Neural cell (in vitro differentiated cells): ENCODE measurements around the gene TMED7. TPM values are rescaled to one million over a fixed set of nuclear protein-coding genes. Genes with fewer than 3 reads are reported as not detected.

Experiments used
- H2AFZ ChIP-seq: fragments of 200-600, 300-800 bp; sonication (generic), shearing (Covaris generic); 2 replicates; pipeline ENCODE4 v1.6.0; 2014; ENCODE audit warnings: low read depth, mild to moderate bottlenecking, antibody characterized with exemption, low read length, moderate library complexity
- H3F3A ChIP-seq: fragments of 200-600 bp; shearing (Covaris generic); 2 replicates; pipeline ENCODE4 v1.6.1; 2016; ENCODE audit warnings: mild to moderate bottlenecking, moderate library complexity, mixed read lengths, antibody characterized with exemption, low read length; ENCODE audit not compliant: insufficient read depth, poor library complexity, severe bottlenecking
- H3K27ac ChIP-seq: fragments of 200-600, 300-800 bp; sonication (generic), shearing (Covaris generic); 2 replicates; pipeline ENCODE4 v1.5.1; 2014; ENCODE audit warnings: mild to moderate bottlenecking, low read length, moderate library complexity
- H3K27me3 ChIP-seq: fragments of 300-800, 200-600 bp; sonication (generic), shearing (Covaris generic); 2 replicates; pipeline ENCODE4 v1.6.0; 2014; ENCODE audit warnings: mild to moderate bottlenecking, low read depth, low read length, moderate library complexity; ENCODE audit not compliant: insufficient read depth
- H3K36me3 ChIP-seq: fragments of 300-800, 200-600 bp; sonication (generic), shearing (Covaris generic); 2 replicates; pipeline ENCODE4 v1.5.1; 2014; ENCODE audit warnings: mild to moderate bottlenecking, antibody characterized with exemption, low read length, moderate library complexity; ENCODE audit not compliant: insufficient read depth
- H3K4me2 ChIP-seq: fragments of 300-800, 200-600 bp; sonication (generic), shearing (Covaris generic); 2 replicates; pipeline ENCODE4 v1.6.0; 2014; ENCODE audit warnings: mild to moderate bottlenecking, low read length
- H3K4me3 ChIP-seq: fragments of 300-800, 200-600 bp; sonication (generic), shearing (Covaris generic); 2 replicates; pipeline ENCODE4 v1.5.1; 2014; ENCODE audit warnings: mild to moderate bottlenecking, low read length, moderate library complexity
- H3K79me2 ChIP-seq: fragments of 200-600 bp; shearing (Covaris generic); replicated peaks from 2 replicates; pipeline ENCODE4 v1.6.0; 2014; ENCODE audit warnings: mild to moderate bottlenecking, low read length, moderate library complexity; ENCODE audit not compliant: insufficient read depth
- H3K9ac ChIP-seq: fragments of 300-800, 200-600 bp; sonication (generic), shearing (Covaris generic); 2 replicates; pipeline ENCODE4 v1.6.1; 2016; ENCODE audit warnings: mild to moderate bottlenecking, low read length, mixed read lengths
- H3K9me2 ChIP-seq: fragments of 200-600 bp; shearing (Covaris generic); 2 replicates; pipeline ENCODE4 v1.6.1; 2016; ENCODE audit warnings: mild to moderate bottlenecking, low read length, mixed read lengths; ENCODE audit not compliant: insufficient read depth
- H3K9me3 ChIP-seq: fragments of 200-600, 300-800 bp; sonication (generic), shearing (Covaris generic); 2 replicates; pipeline ENCODE4 v1.6.1; 2016; ENCODE audit warnings: mild to moderate bottlenecking, mixed run types, low read length, moderate library complexity, mixed read lengths
- H4K20me1 ChIP-seq: fragments of 200-600 bp; shearing (Covaris generic); 2 replicates; pipeline ENCODE4 v1.6.1; 2016; ENCODE audit warnings: mild to moderate bottlenecking, mixed run types; ENCODE audit not compliant: insufficient read depth
- CTCF ChIP-seq: fragments of 450-650 bp; IDR thresholded peaks from 2 replicates; pipeline ENCODE4 v1.5.1; 2014; ENCODE audit warnings: antibody characterized with exemption, mild to moderate bottlenecking, moderate library complexity; ENCODE audit not compliant: poor library complexity, severe bottlenecking
- EP300 ChIP-seq: fragments of 450-650 bp; conservative IDR thresholded peaks from 2 replicates; pipeline ENCODE4 v1.6.1; 2014; ENCODE audit warnings: antibody characterized with exemption, mild to moderate bottlenecking, moderate library complexity; ENCODE audit not compliant: poor library complexity, severe bottlenecking
- EZH2 ChIP-seq: fragments of 200-600, 300-800 bp; shearing (Covaris generic), sonication (generic); IDR thresholded peaks from 2 replicates; pipeline ENCODE4 v1.6.1; 2014; ENCODE audit warnings: antibody characterized with exemption, low read length, borderline replicate concordance, mild to moderate bottlenecking; ENCODE audit not compliant: insufficient read depth, poor library complexity, severe bottlenecking
- MXI1 ChIP-seq: fragments of 450-650 bp; conservative IDR thresholded peaks from 2 replicates; pipeline ENCODE4 v1.6.1; 2014; ENCODE audit warnings: antibody characterized with exemption, mild to moderate bottlenecking; ENCODE audit not compliant: poor library complexity, severe bottlenecking
- POLR2AphosphoS5 ChIP-seq: IDR thresholded peaks from 2 replicates; pipeline ENCODE4 v1.6.1; 2012
- RAD21 ChIP-seq: fragments of 450-650 bp; conservative IDR thresholded peaks from 2 replicates; pipeline ENCODE4 v1.6.1; 2014; ENCODE audit warnings: antibody characterized with exemption, mild to moderate bottlenecking, moderate library complexity
- REST ChIP-seq: IDR thresholded peaks from 2 replicates; pipeline ENCODE4 v1.6.1; 2012; ENCODE audit warnings: borderline replicate concordance
- SMC3 ChIP-seq: fragments of 450-650 bp; conservative IDR thresholded peaks from 2 replicates; pipeline ENCODE4 v1.6.1; 2014; ENCODE audit warnings: antibody characterized with exemption, mild to moderate bottlenecking, moderate library complexity; ENCODE audit not compliant: poor library complexity
- TAF1 ChIP-seq: IDR thresholded peaks from 2 replicates; pipeline ENCODE4 v1.6.1; 2012; ENCODE audit warnings: low read depth
- polyA plus RNA-seq: library from polyadenylated mRNA; depleted of rRNA; stranded (reverse); fragments of >200 nt; gene quantifications from 2 replicates; pipeline ENCODE4 v1.2.3, GENCODE V29; 2014

Gene TMED7
- polyA plus RNA-seq, 1 donor from 2014 or later = 74.3 TPM

GRCh38 chr5:115636008-115636407, 10.2 kb upstream of the TMED7 start:
- no peak overlapping the region for H3K27ac ChIP-seq
- H3K79me2 ChIP-seq = no peaks in the 10 kb centered on the region
- H3K9me2 ChIP-seq = no peaks in the 10 kb centered on the region
- H3K4me2 ChIP-seq = no peak overlapping the region
- no peak overlapping the region for H2AFZ ChIP-seq
- H3K4me3 ChIP-seq = no peak overlapping the region
- no peaks in the 10 kb centered on the region for H3K27me3 ChIP-seq
- H3K36me3 ChIP-seq = no peaks in the 10 kb centered on the region
- no peaks in the 10 kb centered on the region for H3F3A ChIP-seq
- no peak overlapping the region for H3K9ac ChIP-seq
- no peaks in the 10 kb centered on the region for H4K20me1 ChIP-seq
- H3K9me3 ChIP-seq = no peaks in the 10 kb centered on the region
- TF ChIP-seq EZH2 (no peak), RAD21 (no peak), SMC3 (no peak), POLR2AphosphoS5 (no peak), EP300 (no peak), CTCF (no peak), TAF1 (no peak), MXI1 (no peak), REST (no peak)

- no peak overlapping the region for H2AFZ ChIP-seq
Observed at GRCh38 chr5:115634343-115635132, 8.7 kb upstream of the TMED7 start.

More at GRCh38 chr5:115634343-115635132, 8.7 kb upstream of the TMED7 start:
- TF ChIP-seq EP300 (no peak), SMC3 (peak; percentile 83), EZH2 (no peak), POLR2AphosphoS5 (no peak), REST (no peak), RAD21 (peak; percentile 85), CTCF (peak; percentile 76)
- no peaks in the 10 kb centered on the region for H3K27me3 ChIP-seq
- H3K27ac ChIP-seq = no peak overlapping the region
- H3F3A ChIP-seq = no peaks in the 10 kb centered on the region
- H4K20me1 ChIP-seq = no peaks in the 10 kb centered on the region
- H3K4me3 ChIP-seq = no peak overlapping the region
- no peaks in the 10 kb centered on the region for H3K79me2 ChIP-seq
- H3K4me2 ChIP-seq = no peak overlapping the region
- no peak overlapping the region for H3K9ac ChIP-seq
- no peaks in the 10 kb centered on the region for H3K9me3 ChIP-seq
- H3K36me3 ChIP-seq = no peaks in the 10 kb centered on the region
- H3K9me2 ChIP-seq = no peaks in the 10 kb centered on the region
